ENCODE results near the gene SETBP1.
A peak's percentile ranks its signal among the peaks of the same experiment; 100 is the strongest.

The SETBP1 gene

GRCh38 chr18:44816477-44816876 is 135.8 kb downstream of the SETBP1 start:
- DNase-seq (ENCODE audit: low read depth in 2 of 2): no peak

GRCh38 chr18:44817831-44818473 is 137.3 kb downstream of the SETBP1 start:
- no peak for DNase-seq (ENCODE audit: low read depth in 2 of 2)

- no peak for DNase-seq (ENCODE audit: low read depth in 2 of 2)
Observed at GRCh38 chr18:44818668-44819403, 138.1 kb downstream of the SETBP1 start.

- DNase-seq (ENCODE audit: low read depth in 2 of 2): no peak
Observed at GRCh38 chr18:44819944-44820510, 139.3 kb downstream of the SETBP1 start.

GRCh38 chr18:44821924-44822323 is 141.2 kb downstream of the SETBP1 start:
- no peak for DNase-seq (ENCODE audit: low read depth in 2 of 2)

GRCh38 chr18:44823286-44823685 is 142.6 kb downstream of the SETBP1 start:
- no peak for DNase-seq (ENCODE audit: low read depth in 2 of 2)

- DNase-seq (ENCODE audit: low read depth in 2 of 2): no peak
Observed at GRCh38 chr18:44823782-44824181, 143.1 kb downstream of the SETBP1 start.

- no peak for DNase-seq (ENCODE audit: low read depth in 2 of 2)
Observed at GRCh38 chr18:44824884-44825283, 144.2 kb downstream of the SETBP1 start.

GRCh38 chr18:44826418-44827259 is 146.0 kb downstream of the SETBP1 start:
- DNase-seq (ENCODE audit: low read depth in 2 of 2): no peak

GRCh38 chr18:44828080-44828479 is 147.4 kb downstream of the SETBP1 start:
- no peak for DNase-seq (ENCODE audit: low read depth in 2 of 2)

GRCh38 chr18:44830581-44830980 is 149.9 kb downstream of the SETBP1 start:
- no peak for DNase-seq (ENCODE audit: low read depth in 2 of 2)

GRCh38 chr18:44833786-44834185 is 153.1 kb downstream of the SETBP1 start:
- DNase-seq (ENCODE audit: low read depth in 2 of 2): no peak

- DNase-seq (ENCODE audit: low read depth in 2 of 2): no peak
Observed at GRCh38 chr18:44834867-44835469, 154.3 kb downstream of the SETBP1 start.

- DNase-seq (ENCODE audit: low read depth in 2 of 2): no peak
Observed at GRCh38 chr18:44835703-44836102, 155.0 kb downstream of the SETBP1 start.

GRCh38 chr18:44836263-44836662 is 155.6 kb downstream of the SETBP1 start:
- no peak for DNase-seq (ENCODE audit: low read depth in 2 of 2)

- DNase-seq (ENCODE audit: low read depth in 2 of 2): no peak
Observed at GRCh38 chr18:44837482-44838180, 156.9 kb downstream of the SETBP1 start.

- DNase-seq (ENCODE audit: low read depth in 2 of 2): peak in 1 of 2 donors; percentile 30
Observed at GRCh38 chr18:44838971-44839666, 158.4 kb downstream of the SETBP1 start.

GRCh38 chr18:44840058-44840790 is 159.5 kb downstream of the SETBP1 start:
- DNase-seq (ENCODE audit: low read depth in 2 of 2): no peak

GRCh38 chr18:44841221-44841620 is 160.5 kb downstream of the SETBP1 start:
- DNase-seq (ENCODE audit: low read depth in 2 of 2): no peak

All from stimulated activated CD4-positive, alpha-beta T cell treated with anti-CD3 and anti-CD28 coated beads, Interleukin-1b, Interleukin-23, amount 100 ng/mL, for 1 hour (primary cell).